Measurements from ENCODE around the gene TRIO.

The TRIO gene

DNA sequence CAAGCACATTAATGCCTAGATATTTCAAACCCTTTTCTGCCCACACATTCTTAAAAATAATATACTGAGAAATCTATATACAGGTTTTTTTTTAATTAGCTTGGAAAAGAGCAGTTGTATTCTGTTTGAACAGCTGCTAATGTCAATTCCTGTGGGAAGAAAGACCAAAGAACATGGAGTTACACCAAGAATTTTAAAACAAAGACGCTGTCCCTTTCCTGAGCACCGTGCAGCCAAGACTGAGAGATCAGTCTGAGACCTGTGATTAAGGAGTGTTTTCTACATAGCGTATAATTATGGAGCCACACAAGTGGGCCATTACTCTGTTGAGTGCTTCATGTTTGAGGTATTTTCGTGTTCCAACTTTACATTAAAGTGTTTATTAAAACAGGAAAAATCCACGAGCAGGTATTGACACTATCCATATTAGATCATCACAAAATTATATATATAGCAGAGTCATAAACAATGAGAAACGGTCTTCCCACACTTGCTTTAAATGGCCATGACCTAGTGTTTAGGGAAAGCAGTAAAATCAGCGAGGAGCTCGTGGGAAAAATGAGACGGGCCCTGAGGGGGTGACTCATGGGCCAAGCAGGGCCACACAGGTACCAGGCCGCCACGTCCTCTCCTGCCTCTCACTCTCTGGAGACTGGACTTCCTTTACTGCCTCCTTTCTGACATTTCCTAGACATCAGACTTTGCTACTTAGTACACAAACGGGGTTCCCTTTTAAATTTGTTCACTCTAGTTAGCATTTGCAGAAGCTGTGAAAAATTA, 285.4 kb downstream of the TRIO start:
- no peaks in the 10 kb centered on the region for H3K9me3 ChIP-seq (ENCODE audit: control insufficient read depth, insufficient read depth, low read depth, low read length)
- no peak overlapping the region for H3K4me3 ChIP-seq (ENCODE audit: low read depth, low read length)
- CTCF ChIA-PET = interaction anchor here (0.6 to 0.7 kb wide), 2 partner anchors 23 to 62 kb away, joined by 3 read pairs; no protein-coding TSS in a partner anchor
- H3K4me1 ChIP-seq (ENCODE audit: control insufficient read depth, insufficient read depth, low read length) = peaks cover 2% of the 10 kb centered on the region; the same call in 1 of the 2 replicates
- H3K27ac ChIP-seq (ENCODE audit: extremely low read depth, low read depth, low read length) = no peak overlapping the region
- H3K36me3 ChIP-seq (ENCODE audit: control insufficient read depth in 2 of 2, insufficient read depth in 1 of 2, low read length in 2 of 2) = peaks cover 6 to 21% of the 10 kb centered on the region in 2 experiments; a peak in 2 of 3 replicates
- POLR2A ChIA-PET = no interaction called here
- TF ChIP-seq ZBTB1 (tag by site-specific recombination; IDR thresholded peaks at IDR 0.05) (no peak), ZFP69B (tag by site-specific recombination; IDR thresholded peaks at IDR 0.05) (peak; percentile 55; the same call in 1 of the 2 replicates), ZSCAN16 (tag by site-specific recombination; IDR thresholded peaks at IDR 0.05) (no peak), ZNF629 (tag by site-specific recombination; IDR thresholded peaks at IDR 0.05) (0 out of 2 replicates have a peak, but pooled peaks have one; percentile 21), SP7 (tag by site-specific recombination; IDR thresholded peaks at IDR 0.05) (peak; percentile 100), ZBTB8A (tag by site-specific recombination; IDR thresholded peaks at IDR 0.05) (no peak)
- TF ChIP-seq, protein P1, sequence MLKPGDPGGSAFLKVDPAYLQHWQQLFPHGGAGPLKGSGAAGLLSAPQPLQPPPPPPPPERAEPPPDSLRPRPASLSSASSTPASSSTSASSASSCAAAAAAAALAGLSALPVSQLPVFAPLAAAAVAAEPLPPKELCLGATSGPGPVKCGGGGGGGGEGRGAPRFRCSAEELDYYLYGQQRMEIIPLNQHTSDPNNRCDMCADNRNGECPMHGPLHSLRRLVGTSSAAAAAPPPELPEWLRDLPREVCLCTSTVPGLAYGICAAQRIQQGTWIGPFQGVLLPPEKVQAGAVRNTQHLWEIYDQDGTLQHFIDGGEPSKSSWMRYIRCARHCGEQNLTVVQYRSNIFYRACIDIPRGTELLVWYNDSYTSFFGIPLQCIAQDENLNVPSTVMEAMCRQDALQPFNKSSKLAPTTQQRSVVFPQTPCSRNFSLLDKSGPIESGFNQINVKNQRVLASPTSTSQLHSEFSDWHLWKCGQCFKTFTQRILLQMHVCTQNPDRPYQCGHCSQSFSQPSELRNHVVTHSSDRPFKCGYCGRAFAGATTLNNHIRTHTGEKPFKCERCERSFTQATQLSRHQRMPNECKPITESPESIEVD (tag by site-specific recombination; IDR thresholded peaks at IDR 0.05) = peak; percentile 72

DNA sequence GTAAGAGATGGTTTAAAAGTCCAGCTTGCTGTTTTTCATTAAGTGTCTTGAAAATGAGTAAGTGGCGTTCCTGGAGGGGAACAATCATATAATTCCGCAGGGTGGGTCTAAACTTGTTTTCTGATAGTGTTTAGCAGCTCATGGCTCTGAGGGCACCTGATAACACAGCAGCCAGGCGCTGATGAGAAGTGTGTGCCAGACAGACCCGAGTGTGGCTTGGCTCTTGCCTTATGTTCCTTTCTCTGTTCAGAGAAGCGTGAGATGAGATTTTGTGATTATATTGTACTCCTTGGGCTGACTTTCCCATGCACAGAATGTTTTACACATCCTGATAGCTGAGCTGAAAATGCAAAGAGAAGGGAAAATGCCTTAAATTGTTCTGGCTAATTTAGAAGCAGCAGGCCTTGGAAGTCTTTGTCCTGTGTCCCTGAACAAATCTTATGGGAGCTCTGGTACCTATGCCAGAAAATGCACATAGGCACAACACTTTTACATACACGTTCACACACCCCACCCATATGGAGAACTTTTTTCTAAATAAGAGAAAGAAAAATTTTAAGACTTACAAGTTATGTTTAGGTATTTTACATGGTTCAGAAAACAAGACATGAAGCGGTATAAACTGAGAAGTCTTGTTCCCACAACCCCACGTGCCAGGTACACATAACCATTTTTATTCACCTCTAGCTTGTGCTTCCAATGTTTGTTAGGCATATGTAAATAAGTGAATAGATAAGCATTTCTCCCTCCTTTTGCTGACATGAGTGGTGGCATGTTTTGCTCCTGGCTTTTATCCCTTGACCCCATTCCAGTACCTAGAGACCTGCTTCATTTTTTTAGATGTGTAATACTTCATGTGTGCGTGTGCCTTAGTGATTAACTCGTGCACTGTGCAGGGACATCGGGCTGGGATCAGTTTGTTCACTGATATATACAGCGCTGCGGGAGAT, 286.2 kb downstream of the TRIO start:
- Histone ChIP-seq H3K9me3 (ENCODE audit: control insufficient read depth, insufficient read depth, low read depth, low read length) (no peaks in the 10 kb centered on the region), H3K4me1 (ENCODE audit: control insufficient read depth, insufficient read depth, low read length) (peaks cover 2% of the 10 kb centered on the region; the same call in 1 of the 2 replicates), H3K27ac (ENCODE audit: extremely low read depth, low read depth, low read length) (no peak overlapping the region), H3K36me3 (ENCODE audit: control insufficient read depth in 2 of 2, insufficient read depth in 1 of 2, low read length in 2 of 2) (peaks cover 6 to 21% of the 10 kb centered on the region in 2 experiments; a peak in 2 of 3 replicates), H3K4me3 (ENCODE audit: low read depth, low read length) (no peak overlapping the region)
- ChIA-PET POLR2A (no interaction called here), CTCF (interaction anchor here (0.6 to 0.7 kb wide), 2 partner anchors 22 to 61 kb away, joined by 3 read pairs; no protein-coding TSS in a partner anchor)
- TF ChIP-seq ZNF544 (tag by site-specific recombination; IDR thresholded peaks at IDR 0.05) (no peak), ZFHX2 (tag by site-specific recombination; conservative IDR thresholded peaks at IDR 0.05) (no peak), SP3 (tag by site-specific recombination; IDR thresholded peaks at IDR 0.05) (no peak), ZIC2 (tag by site-specific recombination; IDR thresholded peaks at IDR 0.05) (no peak), ZNF223 (tag by site-specific recombination; IDR thresholded peaks at IDR 0.05) (no peak), ZFP3 (tag by site-specific recombination; IDR thresholded peaks at IDR 0.05; ENCODE audit: low read depth) (no peak), ZNF510 (tag by site-specific recombination; IDR thresholded peaks at IDR 0.05; ENCODE audit: insufficient replicate concordance) (no peak), ZNF658 (tag by site-specific recombination; IDR thresholded peaks at IDR 0.05) (no peak), ZNF830 (tag by site-specific recombination; IDR thresholded peaks at IDR 0.05; ENCODE audit: low read depth) (no peak), ZNF623 (tag by site-specific recombination; IDR thresholded peaks at IDR 0.05) (no peak), ZNF610 (tag by site-specific recombination; IDR thresholded peaks at IDR 0.05; ENCODE audit: borderline replicate concordance) (no peak), RBAK (tag by site-specific recombination; IDR thresholded peaks at IDR 0.05) (no peak), ZNF169 (tag by site-specific recombination; IDR thresholded peaks at IDR 0.05) (no peak), PRDM1 (tag by site-specific recombination; IDR thresholded peaks at IDR 0.05) (no peak), ZNF785 (tag by site-specific recombination; IDR thresholded peaks at IDR 0.05) (no peak)
- TF ChIP-seq, protein P2, sequence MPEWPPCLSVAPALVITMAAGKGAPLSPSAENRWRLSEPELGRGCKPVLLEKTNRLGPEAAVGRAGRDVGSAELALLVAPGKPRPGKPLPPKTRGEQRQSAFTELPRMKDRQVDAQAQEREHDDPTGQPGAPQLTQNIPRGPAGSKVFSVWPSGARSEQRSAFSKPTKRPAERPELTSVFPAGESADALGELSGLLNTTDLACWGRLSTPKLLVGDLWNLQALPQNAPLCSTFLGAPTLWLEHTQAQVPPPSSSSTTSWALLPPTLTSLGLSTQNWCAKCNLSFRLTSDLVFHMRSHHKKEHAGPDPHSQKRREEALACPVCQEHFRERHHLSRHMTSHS (tag by site-specific recombination; IDR thresholded peaks at IDR 0.05) = no peak
- TF ChIP-seq, protein P3, sequence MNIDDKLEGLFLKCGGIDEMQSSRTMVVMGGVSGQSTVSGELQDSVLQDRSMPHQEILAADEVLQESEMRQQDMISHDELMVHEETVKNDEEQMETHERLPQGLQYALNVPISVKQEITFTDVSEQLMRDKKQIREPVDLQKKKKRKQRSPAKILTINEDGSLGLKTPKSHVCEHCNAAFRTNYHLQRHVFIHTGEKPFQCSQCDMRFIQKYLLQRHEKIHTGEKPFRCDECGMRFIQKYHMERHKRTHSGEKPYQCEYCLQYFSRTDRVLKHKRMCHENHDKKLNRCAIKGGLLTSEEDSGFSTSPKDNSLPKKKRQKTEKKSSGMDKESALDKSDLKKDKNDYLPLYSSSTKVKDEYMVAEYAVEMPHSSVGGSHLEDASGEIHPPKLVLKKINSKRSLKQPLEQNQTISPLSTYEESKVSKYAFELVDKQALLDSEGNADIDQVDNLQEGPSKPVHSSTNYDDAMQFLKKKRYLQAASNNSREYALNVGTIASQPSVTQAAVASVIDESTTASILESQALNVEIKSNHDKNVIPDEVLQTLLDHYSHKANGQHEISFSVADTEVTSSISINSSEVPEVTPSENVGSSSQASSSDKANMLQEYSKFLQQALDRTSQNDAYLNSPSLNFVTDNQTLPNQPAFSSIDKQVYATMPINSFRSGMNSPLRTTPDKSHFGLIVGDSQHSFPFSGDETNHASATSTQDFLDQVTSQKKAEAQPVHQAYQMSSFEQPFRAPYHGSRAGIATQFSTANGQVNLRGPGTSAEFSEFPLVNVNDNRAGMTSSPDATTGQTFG (tag by site-specific recombination; IDR thresholded peaks at IDR 0.05; ENCODE audit: borderline replicate concordance) = no peak
- TF ChIP-seq, protein P4, sequence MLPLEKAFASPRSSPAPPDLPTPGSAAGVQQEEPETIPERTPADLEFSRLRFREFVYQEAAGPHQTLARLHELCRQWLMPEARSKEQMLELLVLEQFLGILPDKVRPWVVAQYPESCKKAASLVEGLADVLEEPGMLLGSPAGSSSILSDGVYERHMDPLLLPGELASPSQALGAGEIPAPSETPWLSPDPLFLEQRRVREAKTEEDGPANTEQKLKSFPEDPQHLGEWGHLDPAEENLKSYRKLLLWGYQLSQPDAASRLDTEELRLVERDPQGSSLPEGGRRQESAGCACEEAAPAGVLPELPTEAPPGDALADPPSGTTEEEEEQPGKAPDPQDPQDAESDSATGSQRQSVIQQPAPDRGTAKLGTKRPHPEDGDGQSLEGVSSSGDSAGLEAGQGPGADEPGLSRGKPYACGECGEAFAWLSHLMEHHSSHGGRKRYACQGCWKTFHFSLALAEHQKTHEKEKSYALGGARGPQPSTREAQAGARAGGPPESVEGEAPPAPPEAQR (tag by site-specific recombination; IDR thresholded peaks at IDR 0.05) = no peak
